PFSK-1 (cell line): Measurements from ENCODE around the gene PTPN7.

Source experiments
- POLR2AphosphoS5 ChIP-seq: IDR thresholded peaks from 2 replicates; pipeline ENCODE4 v1.6.1; 2012; ENCODE audit warnings: low read depth, mild to moderate bottlenecking, control low read depth, low read length, moderate library complexity
- SIN3A ChIP-seq: IDR thresholded peaks from 2 replicates; pipeline ENCODE4 v1.6.1; 2012; ENCODE audit warnings: mild to moderate bottlenecking, low read length, moderate library complexity, borderline replicate concordance; ENCODE audit not compliant: insufficient read depth

GRCh38 chr1:202110977-202111376 is 49.4 kb downstream of the PTPN7 start:
- TF ChIP-seq SIN3A (no peak), POLR2AphosphoS5 (no peak)
